ENCODE measurements around the gene RHCG. TPM values are rescaled to one million over a fixed set of nuclear protein-coding genes. Genes with fewer than 3 reads are reported as not detected.

RHCG gene
- total and polyA plus RNA-seq, 4 donors, result 0.17 to 0.37 (median 0.25) TPM; not detected in 1

GRCh38 chr15:89428246-89428645 lies 68.1 kb downstream of the RHCG start:
- peaks cover 0 to 48% (median 3%) of the 10 kb centered on the region in 3 donors for H3K27me3 ChIP-seq (ENCODE audit: control insufficient read depth in 3 of 3, insufficient read depth in 3 of 3, low read length in 2 of 3)
- no peaks in the 10 kb centered on the region for H3K36me3 ChIP-seq (ENCODE audit: control insufficient read depth in 4 of 4, insufficient read depth in 4 of 4, low read length in 4 of 4)

GRCh38 chr15:89426500-89426899 lies 69.9 kb downstream of the RHCG start:
- Histone ChIP-seq H3K36me3 (ENCODE audit: control insufficient read depth in 4 of 4, insufficient read depth in 4 of 4, low read length in 4 of 4) (no peaks in the 10 kb centered on the region), H3K9ac (ENCODE audit: insufficient read depth in 1 of 2, low read length in 2 of 2) (no peak overlapping the region), H3K27ac (ENCODE audit: low read depth in 1 of 2, low read length in 1 of 2) (no peak overlapping the region), H3K4me1 (ENCODE audit: control insufficient read depth in 5 of 5, insufficient read depth in 5 of 5, low read length in 5 of 5) (peaks cover 0 to 3% (median 0%) of the 10 kb centered on the region in 5 donors), H3K4me3 (no peak overlapping the region), H3K27me3 (ENCODE audit: control insufficient read depth in 3 of 3, insufficient read depth in 3 of 3, low read length in 2 of 3) (peaks cover 0 to 48% (median 6%) of the 10 kb centered on the region in 3 donors), H3K9me3 (ENCODE audit: control insufficient read depth in 4 of 4, insufficient read depth in 3 of 4, low read length in 3 of 4) (no peaks in the 10 kb centered on the region)
- WGBS, 2 donors, result 89 to 96% methylated on average over 5 of the region's 5 CpGs
- TF ChIP-seq CTCF (IDR thresholded peaks at IDR 0.05; ENCODE audit: control extremely low read depth, extremely low read depth), result no peak
- DNase-seq, result no peak
- ATAC-seq (ENCODE audit: insufficient read depth, low FRiP score), result no peak

More at GRCh38 chr15:89428246-89428645, 68.1 kb downstream of the RHCG start:
- WGBS, 2 donors, result 71% methylated on average over 2 of the region's 2 CpGs
- Histone ChIP-seq H3K27ac (ENCODE audit: low read depth in 1 of 2, low read length in 1 of 2) (no peak overlapping the region), H3K4me1 (ENCODE audit: control insufficient read depth in 5 of 5, insufficient read depth in 5 of 5, low read length in 5 of 5) (peaks cover 0 to 3% (median 0%) of the 10 kb centered on the region in 5 donors), H3K9ac (ENCODE audit: insufficient read depth in 1 of 2, low read length in 2 of 2) (no peak overlapping the region), H3K4me3 (no peak overlapping the region), H3K9me3 (ENCODE audit: control insufficient read depth in 4 of 4, insufficient read depth in 3 of 4, low read length in 3 of 4) (no peaks in the 10 kb centered on the region)
- ATAC-seq (ENCODE audit: insufficient read depth, low FRiP score) (no peak), DNase-seq (no peak)
- no peak for TF ChIP-seq CTCF (IDR thresholded peaks at IDR 0.05; ENCODE audit: control extremely low read depth, extremely low read depth)

DNA sequence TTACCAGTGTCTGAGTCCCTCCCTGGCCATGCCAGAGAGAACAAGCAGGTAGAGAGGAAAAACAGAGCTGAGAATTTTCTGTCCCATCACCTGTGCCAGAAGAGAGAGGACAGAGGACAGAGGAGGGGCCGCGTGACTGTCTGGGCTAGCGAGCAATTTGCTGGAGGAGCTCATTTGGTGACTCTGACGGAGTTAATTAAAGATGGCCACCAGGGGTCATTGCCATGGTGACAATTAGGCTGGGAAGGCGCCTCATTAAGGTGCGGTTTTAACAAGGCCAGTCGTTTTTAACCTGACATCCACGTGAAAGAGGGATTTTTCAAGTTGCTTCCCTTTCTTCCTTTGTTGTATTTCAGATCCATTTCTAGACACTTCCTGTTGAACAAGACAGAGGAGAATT lies 72.4 kb downstream of the RHCG start:
- WGBS, 2 donors, result 33 to 39% methylated on average over 8 of the region's 8 CpGs
- H3K9ac ChIP-seq (ENCODE audit: insufficient read depth in 1 of 2, low read length in 2 of 2), result no peak overlapping the region
- H3K4me1 ChIP-seq (ENCODE audit: control insufficient read depth in 5 of 5, insufficient read depth in 5 of 5, low read length in 5 of 5), result no peaks in the 10 kb centered on the region
- no peak for TF ChIP-seq CTCF (IDR thresholded peaks at IDR 0.05; ENCODE audit: control extremely low read depth, extremely low read depth)
- no peak for DNase-seq
- peaks cover 3 to 38% (median 12%) of the 10 kb centered on the region in 3 donors for H3K27me3 ChIP-seq (ENCODE audit: control insufficient read depth in 3 of 3, insufficient read depth in 3 of 3, low read length in 2 of 3)
- no peaks in the 10 kb centered on the region for H3K36me3 ChIP-seq (ENCODE audit: control insufficient read depth in 4 of 4, insufficient read depth in 4 of 4, low read length in 4 of 4)
- no peak for ATAC-seq (ENCODE audit: insufficient read depth, low FRiP score)
- H3K4me3 ChIP-seq, result no peak overlapping the region
- no peaks in the 10 kb centered on the region for H3K9me3 ChIP-seq (ENCODE audit: control insufficient read depth in 4 of 4, insufficient read depth in 3 of 4, low read length in 3 of 4)
- no peak overlapping the region for H3K27ac ChIP-seq (ENCODE audit: low read depth in 1 of 2, low read length in 1 of 2)

Other genes with a start within 250 kb of the RHCG start
- gene POLG, start 161.8 kb downstream of the RHCG start, total RNA-seq, result 10 to 100 TPM; 51.2 to 84.9 TPM
- gene POLG, start 161.8 kb downstream of the RHCG start, polyA plus RNA-seq, result 10 to 100 TPM; 36.7 to 39.4 TPM
- gene TICRR, start 78.9 kb upstream of the RHCG start, total RNA-seq, result 1 to 10 TPM in 1 of 2 donors, under 1 TPM in 1; 0.52 to 1.7 TPM
- under 1 TPM; 0.31 to 0.33 TPM for gene TICRR, start 78.9 kb upstream of the RHCG start, polyA plus RNA-seq
- gene KIF7, start 158.9 kb upstream of the RHCG start, total RNA-seq, result 1 to 10 TPM; 3.5 to 6.5 TPM
- 1 to 10 TPM; 1.3 to 1.8 TPM for gene KIF7, start 158.9 kb upstream of the RHCG start, polyA plus RNA-seq
- gene PLIN1, start 182.8 kb upstream of the RHCG start, total RNA-seq, result under 1 TPM; 0.43 to 0.55 TPM
- gene PLIN1, start 182.8 kb upstream of the RHCG start, polyA plus RNA-seq, result under 1 TPM; 0.21 to 0.47 TPM
- 1 to 10 TPM; 5.6 to 7.9 TPM for gene PEX11A, start 194.2 kb upstream of the RHCG start, total RNA-seq
- 1 to 10 TPM; 5.6 to 6.5 TPM for gene PEX11A, start 194.2 kb upstream of the RHCG start, polyA plus RNA-seq
- gene WDR93, start 194.2 kb upstream of the RHCG start, total RNA-seq, result 1 to 10 TPM; 3.0 to 3.8 TPM
- 1 to 10 TPM in 1 of 2 donors, under 1 TPM in 1; 0.95 to 1.4 TPM for gene WDR93, start 194.2 kb upstream of the RHCG start, polyA plus RNA-seq

Measured in lung (tissue), 12 donors.